ENCODE data around the gene GTF2H4. TPM values are rescaled to one million over a fixed set of nuclear protein-coding genes. Genes with fewer than 3 reads are reported as not detected.

The GTF2H4 gene
- total and polyA plus RNA-seq, 8 donors, result 29.5 to 59.5 (median 49.6) TPM

DNA sequence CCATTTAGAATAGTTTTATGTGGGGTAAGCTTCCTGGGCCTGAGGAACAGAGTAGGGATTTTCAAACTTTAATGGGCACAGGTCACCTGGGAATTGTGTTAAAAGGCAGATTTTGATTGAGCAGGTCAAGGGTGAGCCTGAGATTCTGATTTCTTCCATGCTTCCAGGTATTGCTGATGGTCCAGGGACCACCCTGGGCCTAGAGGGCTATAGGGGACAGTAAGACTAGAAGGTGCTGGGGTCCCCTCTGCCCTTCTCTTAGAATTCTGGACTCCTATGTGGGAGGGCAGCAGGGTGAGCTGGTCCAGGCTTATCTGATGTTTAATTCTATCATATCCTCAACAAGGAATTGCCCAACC lies 21.1 kb upstream of the GTF2H4 start:
- Histone ChIP-seq H3K27me3 (peaks cover 0 to 50% of the 10 kb centered on the region in 2 donors), H3K4me3 (no peak overlapping the region), H3K27ac (peak overlapping the region in 1 of 2 donors; percentile 27), H3K36me3 (peaks cover 0 to 18% of the 10 kb centered on the region in 2 donors), H3K9me3 (no peaks in the 10 kb centered on the region), H3K4me1 (peaks cover 28 to 35% of the 10 kb centered on the region in 2 donors)
- TF ChIP-seq, protein P1, sequence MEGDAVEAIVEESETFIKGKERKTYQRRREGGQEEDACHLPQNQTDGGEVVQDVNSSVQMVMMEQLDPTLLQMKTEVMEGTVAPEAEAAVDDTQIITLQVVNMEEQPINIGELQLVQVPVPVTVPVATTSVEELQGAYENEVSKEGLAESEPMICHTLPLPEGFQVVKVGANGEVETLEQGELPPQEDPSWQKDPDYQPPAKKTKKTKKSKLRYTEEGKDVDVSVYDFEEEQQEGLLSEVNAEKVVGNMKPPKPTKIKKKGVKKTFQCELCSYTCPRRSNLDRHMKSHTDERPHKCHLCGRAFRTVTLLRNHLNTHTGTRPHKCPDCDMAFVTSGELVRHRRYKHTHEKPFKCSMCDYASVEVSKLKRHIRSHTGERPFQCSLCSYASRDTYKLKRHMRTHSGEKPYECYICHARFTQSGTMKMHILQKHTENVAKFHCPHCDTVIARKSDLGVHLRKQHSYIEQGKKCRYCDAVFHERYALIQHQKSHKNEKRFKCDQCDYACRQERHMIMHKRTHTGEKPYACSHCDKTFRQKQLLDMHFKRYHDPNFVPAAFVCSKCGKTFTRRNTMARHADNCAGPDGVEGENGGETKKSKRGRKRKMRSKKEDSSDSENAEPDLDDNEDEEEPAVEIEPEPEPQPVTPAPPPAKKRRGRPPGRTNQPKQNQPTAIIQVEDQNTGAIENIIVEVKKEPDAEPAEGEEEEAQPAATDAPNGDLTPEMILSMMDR (IDR thresholded peaks at IDR 0.05), result no peak
- ATAC-seq, result no peak
- DNase-seq, result no peak
- intact Hi-C loops (cut with DNase I), result no loop called here

DNA sequence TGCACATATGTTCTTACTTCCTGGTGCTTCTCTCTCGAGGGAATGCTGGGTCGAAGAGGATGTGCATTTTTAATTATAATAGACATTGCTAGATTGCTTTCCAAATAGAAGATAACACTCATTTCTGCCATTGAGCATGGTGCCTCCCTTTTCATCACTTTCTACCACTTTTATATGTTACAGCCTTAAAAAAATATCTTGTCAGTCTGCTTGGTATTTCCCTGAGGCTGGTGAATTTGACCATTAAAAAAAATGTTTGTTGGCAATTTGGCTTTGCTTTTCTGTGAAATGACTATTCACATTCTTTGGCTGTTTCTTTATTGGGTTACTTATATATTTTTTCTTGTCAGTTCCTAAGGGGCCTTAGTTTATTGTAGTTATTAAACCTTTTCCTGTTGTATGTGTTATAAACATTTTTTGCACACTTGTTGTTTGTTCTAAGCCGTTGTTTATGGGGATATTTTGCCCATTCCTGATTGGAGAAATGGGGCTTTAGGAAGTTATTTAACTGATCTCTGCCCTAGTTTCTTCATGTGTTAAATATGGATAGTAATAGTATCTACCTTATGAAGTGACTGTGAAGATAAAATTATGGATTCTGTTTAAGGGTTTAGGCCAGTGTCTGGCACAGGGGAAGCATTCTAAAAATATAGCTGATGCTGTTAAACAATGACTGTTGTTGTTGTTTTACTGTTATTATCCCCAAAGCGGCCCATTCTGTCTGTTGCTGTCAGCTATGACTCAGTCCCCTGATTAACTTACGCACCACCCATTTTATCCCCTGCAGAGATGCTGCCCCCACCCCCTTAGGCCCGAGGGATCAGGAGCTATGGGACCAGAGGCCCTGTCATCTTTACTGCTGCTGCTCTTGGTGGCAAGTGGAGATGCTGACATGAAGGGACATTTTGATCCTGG lies 19.8 kb upstream of the GTF2H4 start:
- no peak for ATAC-seq
- no peak for DNase-seq
- Histone ChIP-seq H3K4me3 (no peak overlapping the region), H3K4me1 (peaks cover 18 to 28% of the 10 kb centered on the region in 2 donors), H3K27me3 (peaks cover 0 to 40% of the 10 kb centered on the region in 2 donors), H3K27ac (no peak overlapping the region), H3K36me3 (peaks cover 0 to 27% of the 10 kb centered on the region in 2 donors), H3K9me3 (no peaks in the 10 kb centered on the region)
- TF ChIP-seq, protein P1 (IDR thresholded peaks at IDR 0.05), result no peak
- intact Hi-C loops (cut with DNase I), result no loop called here

DNA sequence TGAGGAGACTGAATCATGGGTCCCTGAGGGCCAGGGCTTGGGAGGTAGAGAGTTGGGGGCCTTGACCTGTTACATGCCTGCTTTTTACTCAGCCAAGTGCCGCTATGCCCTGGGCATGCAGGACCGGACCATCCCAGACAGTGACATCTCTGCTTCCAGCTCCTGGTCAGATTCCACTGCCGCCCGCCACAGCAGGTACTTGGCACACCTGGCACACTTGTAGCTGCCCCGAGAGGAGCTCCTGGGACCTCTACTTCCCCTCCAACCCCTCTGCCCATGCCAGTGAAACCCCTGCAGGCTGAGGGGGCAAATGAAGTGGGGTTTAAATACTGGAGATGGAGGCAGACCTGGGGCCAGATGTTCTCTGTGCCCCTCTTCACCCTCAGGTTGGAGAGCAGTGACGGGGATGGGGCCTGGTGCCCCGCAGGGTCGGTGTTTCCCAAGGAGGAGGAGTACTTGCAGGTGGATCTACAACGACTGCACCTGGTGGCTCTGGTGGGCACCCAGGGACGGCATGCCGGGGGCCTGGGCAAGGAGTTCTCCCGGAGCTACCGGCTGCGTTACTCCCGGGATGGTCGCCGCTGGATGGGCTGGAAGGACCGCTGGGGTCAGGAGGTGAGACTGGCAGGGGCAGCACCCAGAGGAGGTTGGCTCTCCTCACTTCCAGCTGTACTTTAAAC lies 19.1 kb upstream of the GTF2H4 start:
- no peak for DNase-seq
- peaks cover 0 to 32% of the 10 kb centered on the region in 2 donors for H3K36me3 ChIP-seq

DNA sequence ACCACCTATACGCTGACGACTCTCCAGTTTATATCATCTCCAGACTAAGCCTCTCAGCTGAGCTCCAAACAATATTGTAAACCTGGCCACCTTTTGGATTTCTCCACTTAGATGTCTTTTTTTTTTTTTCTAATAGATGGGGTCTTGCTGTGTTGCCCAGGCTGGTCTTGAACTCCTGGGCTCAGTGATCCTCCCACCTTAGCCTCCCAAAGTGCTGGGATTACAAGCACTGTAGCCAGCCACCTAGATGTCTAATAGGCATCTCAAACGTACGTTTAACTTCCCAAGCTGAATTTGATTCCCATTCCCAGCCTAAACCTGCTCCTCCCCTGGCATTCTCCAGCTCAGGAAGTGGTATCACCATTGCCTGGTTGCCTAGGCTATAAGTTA lies 18.5 kb upstream of the GTF2H4 start:
- DNase-seq (no peak), ATAC-seq (no peak)
- H3K36me3 ChIP-seq, result peaks cover 0 to 35% of the 10 kb centered on the region in 2 donors
- peaks cover 0 to 26% of the 10 kb centered on the region in 2 donors for H3K27me3 ChIP-seq
- H3K4me3 ChIP-seq, result no peak overlapping the region
- peaks cover 18 to 22% of the 10 kb centered on the region in 2 donors for H3K4me1 ChIP-seq
- intact Hi-C loops (cut with DNase I), result no loop called here
- H3K27ac ChIP-seq, result no peak overlapping the region
- TF ChIP-seq, protein P1 (IDR thresholded peaks at IDR 0.05), result no peak
- H3K9me3 ChIP-seq, result no peaks in the 10 kb centered on the region

More for the DNA sequence above, 19.1 kb upstream of the GTF2H4 start:
- Histone ChIP-seq H3K9me3 (no peaks in the 10 kb centered on the region), H3K27ac (no peak overlapping the region), H3K4me1 (peaks cover 18 to 22% of the 10 kb centered on the region in 2 donors), H3K4me3 (no peak overlapping the region), H3K27me3 (peaks cover 0 to 32% of the 10 kb centered on the region in 2 donors)
- ATAC-seq, result no peak
- TF ChIP-seq, protein P1 (IDR thresholded peaks at IDR 0.05), result no peak
- intact Hi-C loops (cut with DNase I), result no loop called here
